Neural cell (in vitro differentiated cells): ENCODE results near the gene ACVR1B. TPM values are rescaled to one million over a fixed set of nuclear protein-coding genes. Genes with fewer than 3 reads are reported as not detected.

ENCODE experiments used
- H2AFZ ChIP-seq: fragments of 200-600, 300-800 bp; sonication (generic), shearing (Covaris generic); 2 replicates; pipeline ENCODE4 v1.6.0; 2014; ENCODE audit warnings: low read depth, mild to moderate bottlenecking, antibody characterized with exemption, low read length, moderate library complexity
- H3F3A ChIP-seq: fragments of 200-600 bp; shearing (Covaris generic); 2 replicates; pipeline ENCODE4 v1.6.1; 2016; ENCODE audit warnings: mild to moderate bottlenecking, moderate library complexity, mixed read lengths, antibody characterized with exemption, low read length; ENCODE audit not compliant: insufficient read depth, poor library complexity, severe bottlenecking
- H3K27ac ChIP-seq: fragments of 200-600, 300-800 bp; sonication (generic), shearing (Covaris generic); 2 replicates; pipeline ENCODE4 v1.5.1; 2014; ENCODE audit warnings: mild to moderate bottlenecking, low read length, moderate library complexity
- H3K27me3 ChIP-seq: fragments of 300-800, 200-600 bp; sonication (generic), shearing (Covaris generic); 2 replicates; pipeline ENCODE4 v1.6.0; 2014; ENCODE audit warnings: mild to moderate bottlenecking, low read depth, low read length, moderate library complexity; ENCODE audit not compliant: insufficient read depth
- H3K36me3 ChIP-seq: fragments of 300-800, 200-600 bp; sonication (generic), shearing (Covaris generic); 2 replicates; pipeline ENCODE4 v1.5.1; 2014; ENCODE audit warnings: mild to moderate bottlenecking, antibody characterized with exemption, low read length, moderate library complexity; ENCODE audit not compliant: insufficient read depth
- H3K4me2 ChIP-seq: fragments of 300-800, 200-600 bp; sonication (generic), shearing (Covaris generic); 2 replicates; pipeline ENCODE4 v1.6.0; 2014; ENCODE audit warnings: mild to moderate bottlenecking, low read length
- H3K4me3 ChIP-seq: fragments of 300-800, 200-600 bp; sonication (generic), shearing (Covaris generic); 2 replicates; pipeline ENCODE4 v1.5.1; 2014; ENCODE audit warnings: mild to moderate bottlenecking, low read length, moderate library complexity
- H3K79me2 ChIP-seq: fragments of 200-600 bp; shearing (Covaris generic); replicated peaks from 2 replicates; pipeline ENCODE4 v1.6.0; 2014; ENCODE audit warnings: mild to moderate bottlenecking, low read length, moderate library complexity; ENCODE audit not compliant: insufficient read depth
- H3K9ac ChIP-seq: fragments of 300-800, 200-600 bp; sonication (generic), shearing (Covaris generic); 2 replicates; pipeline ENCODE4 v1.6.1; 2016; ENCODE audit warnings: mild to moderate bottlenecking, low read length, mixed read lengths
- H3K9me2 ChIP-seq: fragments of 200-600 bp; shearing (Covaris generic); 2 replicates; pipeline ENCODE4 v1.6.1; 2016; ENCODE audit warnings: mild to moderate bottlenecking, low read length, mixed read lengths; ENCODE audit not compliant: insufficient read depth
- H3K9me3 ChIP-seq: fragments of 200-600, 300-800 bp; sonication (generic), shearing (Covaris generic); 2 replicates; pipeline ENCODE4 v1.6.1; 2016; ENCODE audit warnings: mild to moderate bottlenecking, mixed run types, low read length, moderate library complexity, mixed read lengths
- H4K20me1 ChIP-seq: fragments of 200-600 bp; shearing (Covaris generic); 2 replicates; pipeline ENCODE4 v1.6.1; 2016; ENCODE audit warnings: mild to moderate bottlenecking, mixed run types; ENCODE audit not compliant: insufficient read depth
- EP300 ChIP-seq: fragments of 450-650 bp; conservative IDR thresholded peaks from 2 replicates; pipeline ENCODE4 v1.6.1; 2014; ENCODE audit warnings: antibody characterized with exemption, mild to moderate bottlenecking, moderate library complexity; ENCODE audit not compliant: poor library complexity, severe bottlenecking
- EZH2 ChIP-seq: fragments of 200-600, 300-800 bp; shearing (Covaris generic), sonication (generic); IDR thresholded peaks from 2 replicates; pipeline ENCODE4 v1.6.1; 2014; ENCODE audit warnings: antibody characterized with exemption, low read length, borderline replicate concordance, mild to moderate bottlenecking; ENCODE audit not compliant: insufficient read depth, poor library complexity, severe bottlenecking
- MXI1 ChIP-seq: fragments of 450-650 bp; conservative IDR thresholded peaks from 2 replicates; pipeline ENCODE4 v1.6.1; 2014; ENCODE audit warnings: antibody characterized with exemption, mild to moderate bottlenecking; ENCODE audit not compliant: poor library complexity, severe bottlenecking
- POLR2AphosphoS5 ChIP-seq: IDR thresholded peaks from 2 replicates; pipeline ENCODE4 v1.6.1; 2012
- RAD21 ChIP-seq: fragments of 450-650 bp; conservative IDR thresholded peaks from 2 replicates; pipeline ENCODE4 v1.6.1; 2014; ENCODE audit warnings: antibody characterized with exemption, mild to moderate bottlenecking, moderate library complexity
- SMC3 ChIP-seq: fragments of 450-650 bp; conservative IDR thresholded peaks from 2 replicates; pipeline ENCODE4 v1.6.1; 2014; ENCODE audit warnings: antibody characterized with exemption, mild to moderate bottlenecking, moderate library complexity; ENCODE audit not compliant: poor library complexity
- TAF1 ChIP-seq: IDR thresholded peaks from 2 replicates; pipeline ENCODE4 v1.6.1; 2012; ENCODE audit warnings: low read depth
- polyA plus RNA-seq: library from polyadenylated mRNA; depleted of rRNA; stranded (reverse); fragments of >200 nt; gene quantifications from 2 replicates; pipeline ENCODE4 v1.2.3, GENCODE V29; 2014
- TF ChIP-seq, protein P1 (sequence below): fragments of 450-650 bp; IDR thresholded peaks from 2 replicates; pipeline ENCODE4 v1.5.1; 2014; ENCODE audit warnings: antibody characterized with exemption, mild to moderate bottlenecking, moderate library complexity; ENCODE audit not compliant: poor library complexity, severe bottlenecking
- TF ChIP-seq, protein P2 (sequence below): IDR thresholded peaks from 2 replicates; pipeline ENCODE4 v1.6.1; 2012; ENCODE audit warnings: borderline replicate concordance

The ACVR1B gene
- polyA plus RNA-seq, 1 donor from 2014 or later: 47.2 TPM

DNA sequence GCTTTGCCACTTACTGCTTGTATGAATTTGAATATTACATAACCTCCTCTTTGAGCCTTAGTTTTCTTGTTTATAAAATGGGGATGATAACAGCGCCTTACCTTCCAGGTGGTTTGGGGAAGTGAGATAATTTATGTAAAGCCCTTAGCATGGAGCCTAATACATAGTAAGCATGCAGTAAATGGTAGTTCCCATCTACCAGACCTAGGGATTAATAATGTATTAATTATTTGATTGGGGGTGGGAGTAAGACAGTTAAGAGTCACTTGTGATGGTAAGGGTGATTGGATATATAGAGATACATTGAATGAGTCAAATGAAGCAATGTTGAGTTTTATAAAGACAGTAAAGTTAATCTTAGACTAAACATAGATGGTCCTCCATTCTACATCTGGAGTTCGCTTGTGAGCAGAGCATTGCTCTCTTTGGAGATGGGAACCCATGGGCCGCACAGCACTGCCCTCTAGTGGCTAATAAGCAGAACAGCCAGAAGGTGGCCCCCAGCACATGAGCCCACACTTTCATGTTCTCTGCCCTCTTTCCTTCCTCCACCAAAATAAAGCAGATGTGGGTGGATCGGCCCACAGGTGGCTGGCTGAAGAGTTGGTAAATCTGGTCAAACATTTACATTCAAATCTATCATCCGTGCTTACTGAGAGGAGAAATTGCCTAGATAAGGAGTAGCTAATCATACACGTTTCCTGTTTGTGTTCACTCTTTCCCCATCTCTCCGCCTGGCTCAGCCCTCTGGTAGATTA is 28.7 kb downstream of the ACVR1B start:
- Histone ChIP-seq H3K9me2 (no peaks in the 10 kb centered on the region), H3K4me2 (no peak overlapping the region), H4K20me1 (peaks cover 6% of the 10 kb centered on the region), H3K79me2 (no peaks in the 10 kb centered on the region), H3K36me3 (peaks cover 6% of the 10 kb centered on the region), H3K27me3 (no peaks in the 10 kb centered on the region), H3K9me3 (no peaks in the 10 kb centered on the region), H3F3A (no peaks in the 10 kb centered on the region), H2AFZ (no peak overlapping the region), H3K27ac (no peak overlapping the region), H3K4me3 (no peak overlapping the region), H3K9ac (no peak overlapping the region)
- no peak for TF ChIP-seq EP300
- no peak for TF ChIP-seq EZH2
- no peak for TF ChIP-seq MXI1
- TF ChIP-seq RAD21: peak; percentile 88
- TF ChIP-seq, protein P1, sequence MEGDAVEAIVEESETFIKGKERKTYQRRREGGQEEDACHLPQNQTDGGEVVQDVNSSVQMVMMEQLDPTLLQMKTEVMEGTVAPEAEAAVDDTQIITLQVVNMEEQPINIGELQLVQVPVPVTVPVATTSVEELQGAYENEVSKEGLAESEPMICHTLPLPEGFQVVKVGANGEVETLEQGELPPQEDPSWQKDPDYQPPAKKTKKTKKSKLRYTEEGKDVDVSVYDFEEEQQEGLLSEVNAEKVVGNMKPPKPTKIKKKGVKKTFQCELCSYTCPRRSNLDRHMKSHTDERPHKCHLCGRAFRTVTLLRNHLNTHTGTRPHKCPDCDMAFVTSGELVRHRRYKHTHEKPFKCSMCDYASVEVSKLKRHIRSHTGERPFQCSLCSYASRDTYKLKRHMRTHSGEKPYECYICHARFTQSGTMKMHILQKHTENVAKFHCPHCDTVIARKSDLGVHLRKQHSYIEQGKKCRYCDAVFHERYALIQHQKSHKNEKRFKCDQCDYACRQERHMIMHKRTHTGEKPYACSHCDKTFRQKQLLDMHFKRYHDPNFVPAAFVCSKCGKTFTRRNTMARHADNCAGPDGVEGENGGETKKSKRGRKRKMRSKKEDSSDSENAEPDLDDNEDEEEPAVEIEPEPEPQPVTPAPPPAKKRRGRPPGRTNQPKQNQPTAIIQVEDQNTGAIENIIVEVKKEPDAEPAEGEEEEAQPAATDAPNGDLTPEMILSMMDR: peak; percentile 91
- TF ChIP-seq TAF1: no peak
- no peak for TF ChIP-seq POLR2AphosphoS5
- peak; percentile 87 for TF ChIP-seq SMC3
- TF ChIP-seq, protein P2, sequence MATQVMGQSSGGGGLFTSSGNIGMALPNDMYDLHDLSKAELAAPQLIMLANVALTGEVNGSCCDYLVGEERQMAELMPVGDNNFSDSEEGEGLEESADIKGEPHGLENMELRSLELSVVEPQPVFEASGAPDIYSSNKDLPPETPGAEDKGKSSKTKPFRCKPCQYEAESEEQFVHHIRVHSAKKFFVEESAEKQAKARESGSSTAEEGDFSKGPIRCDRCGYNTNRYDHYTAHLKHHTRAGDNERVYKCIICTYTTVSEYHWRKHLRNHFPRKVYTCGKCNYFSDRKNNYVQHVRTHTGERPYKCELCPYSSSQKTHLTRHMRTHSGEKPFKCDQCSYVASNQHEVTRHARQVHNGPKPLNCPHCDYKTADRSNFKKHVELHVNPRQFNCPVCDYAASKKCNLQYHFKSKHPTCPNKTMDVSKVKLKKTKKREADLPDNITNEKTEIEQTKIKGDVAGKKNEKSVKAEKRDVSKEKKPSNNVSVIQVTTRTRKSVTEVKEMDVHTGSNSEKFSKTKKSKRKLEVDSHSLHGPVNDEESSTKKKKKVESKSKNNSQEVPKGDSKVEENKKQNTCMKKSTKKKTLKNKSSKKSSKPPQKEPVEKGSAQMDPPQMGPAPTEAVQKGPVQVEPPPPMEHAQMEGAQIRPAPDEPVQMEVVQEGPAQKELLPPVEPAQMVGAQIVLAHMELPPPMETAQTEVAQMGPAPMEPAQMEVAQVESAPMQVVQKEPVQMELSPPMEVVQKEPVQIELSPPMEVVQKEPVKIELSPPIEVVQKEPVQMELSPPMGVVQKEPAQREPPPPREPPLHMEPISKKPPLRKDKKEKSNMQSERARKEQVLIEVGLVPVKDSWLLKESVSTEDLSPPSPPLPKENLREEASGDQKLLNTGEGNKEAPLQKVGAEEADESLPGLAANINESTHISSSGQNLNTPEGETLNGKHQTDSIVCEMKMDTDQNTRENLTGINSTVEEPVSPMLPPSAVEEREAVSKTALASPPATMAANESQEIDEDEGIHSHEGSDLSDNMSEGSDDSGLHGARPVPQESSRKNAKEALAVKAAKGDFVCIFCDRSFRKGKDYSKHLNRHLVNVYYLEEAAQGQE: no peak

DNA sequence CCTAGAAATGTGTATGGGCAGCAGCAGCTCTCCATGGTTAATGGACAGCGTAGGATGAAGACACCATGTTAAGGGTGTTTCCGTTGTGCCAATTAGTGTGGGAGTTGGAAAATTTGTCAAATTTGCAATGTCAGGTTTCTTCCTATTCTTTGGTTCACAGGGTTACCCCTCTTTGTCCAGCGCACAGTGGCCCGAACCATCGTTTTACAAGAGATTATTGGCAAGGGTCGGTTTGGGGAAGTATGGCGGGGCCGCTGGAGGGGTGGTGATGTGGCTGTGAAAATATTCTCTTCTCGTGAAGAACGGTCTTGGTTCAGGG is 29.3 kb downstream of the ACVR1B start:
- H3K27ac ChIP-seq: no peak overlapping the region
- H3K4me3 ChIP-seq: no peak overlapping the region
- H3F3A ChIP-seq: no peaks in the 10 kb centered on the region
- no peaks in the 10 kb centered on the region for H3K27me3 ChIP-seq
- no peak for TF ChIP-seq RAD21
- no peak for TF ChIP-seq EZH2
- TF ChIP-seq, protein P2: no peak
- no peak for TF ChIP-seq MXI1
- no peak for TF ChIP-seq TAF1
- TF ChIP-seq, protein P1: no peak
- TF ChIP-seq SMC3: no peak
- no peak for TF ChIP-seq EP300
- TF ChIP-seq POLR2AphosphoS5: no peak
- no peak overlapping the region for H3K9ac ChIP-seq
- no peak overlapping the region for H3K4me2 ChIP-seq
- H3K79me2 ChIP-seq: no peaks in the 10 kb centered on the region
- H4K20me1 ChIP-seq: peaks cover 6% of the 10 kb centered on the region
- no peak overlapping the region for H2AFZ ChIP-seq
- H3K36me3 ChIP-seq: peaks cover 12% of the 10 kb centered on the region
- H3K9me3 ChIP-seq: no peaks in the 10 kb centered on the region
- H3K9me2 ChIP-seq: no peaks in the 10 kb centered on the region
